Measurements from ENCODE around the gene AOC2.
"Not testable (repeated sequence)": the region's sequence is repeated elsewhere in the genome, so short reads cannot be mapped to it uniquely, and the experiment has no call there.

AOC2 gene

DNA sequence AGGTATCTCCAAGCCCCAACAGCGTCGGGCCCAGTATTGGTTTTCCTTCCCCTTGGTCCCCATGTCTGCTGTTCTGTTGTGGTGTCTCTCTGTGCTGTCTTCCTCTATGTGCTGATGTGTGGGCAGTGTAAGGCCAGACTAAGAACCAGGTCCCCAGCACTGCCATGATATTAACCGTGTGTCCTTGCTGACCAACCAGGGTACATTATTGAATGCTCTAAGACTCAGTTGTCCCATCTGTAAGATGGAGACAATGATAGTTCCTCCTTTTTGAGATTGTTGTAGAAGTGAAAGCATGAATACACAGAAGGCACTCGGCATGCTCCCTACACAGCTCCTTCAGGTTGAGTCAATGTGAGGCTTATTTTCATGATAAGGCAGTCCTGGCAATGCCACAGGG is 27.3 kb downstream of the AOC2 start:
- TF ChIP-seq FOXK2 (IDR thresholded peaks at IDR 0.05) = no peak
- no peak for TF ChIP-seq SP1 (IDR thresholded peaks at IDR 0.05)
- TF ChIP-seq ARNT (IDR thresholded peaks at IDR 0.05) = no peak
- TF ChIP-seq FOXM1 (IDR thresholded peaks at IDR 0.05; ENCODE audit: borderline replicate concordance) = no peak
- TF ChIP-seq, protein P1, sequence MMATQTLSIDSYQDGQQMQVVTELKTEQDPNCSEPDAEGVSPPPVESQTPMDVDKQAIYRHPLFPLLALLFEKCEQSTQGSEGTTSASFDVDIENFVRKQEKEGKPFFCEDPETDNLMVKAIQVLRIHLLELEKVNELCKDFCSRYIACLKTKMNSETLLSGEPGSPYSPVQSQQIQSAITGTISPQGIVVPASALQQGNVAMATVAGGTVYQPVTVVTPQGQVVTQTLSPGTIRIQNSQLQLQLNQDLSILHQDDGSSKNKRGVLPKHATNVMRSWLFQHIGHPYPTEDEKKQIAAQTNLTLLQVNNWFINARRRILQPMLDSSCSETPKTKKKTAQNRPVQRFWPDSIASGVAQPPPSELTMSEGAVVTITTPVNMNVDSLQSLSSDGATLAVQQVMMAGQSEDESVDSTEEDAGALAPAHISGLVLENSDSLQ (IDR thresholded peaks at IDR 0.05) = no peak
- TF ChIP-seq ZNF384 (IDR thresholded peaks at IDR 0.05) = no peak
- no peak for TF ChIP-seq TARDBP (IDR thresholded peaks at IDR 0.05)
- no peak for TF ChIP-seq HDGF (IDR thresholded peaks at IDR 0.05; ENCODE audit: borderline replicate concordance)
- no peak for TF ChIP-seq SUZ12 (IDR thresholded peaks at IDR 0.05)
- TF ChIP-seq BHLHE40 (IDR thresholded peaks at IDR 0.05; ENCODE audit: borderline replicate concordance) = no peak
- TF ChIP-seq L3MBTL2 (conservative IDR thresholded peaks at IDR 0.05) = no peak
- DNase-seq (ENCODE audit: extremely low spot score) = no peak
- CTCF ChIA-PET = no interaction called here
- POLR2A ChIA-PET = no interaction called here

DNA sequence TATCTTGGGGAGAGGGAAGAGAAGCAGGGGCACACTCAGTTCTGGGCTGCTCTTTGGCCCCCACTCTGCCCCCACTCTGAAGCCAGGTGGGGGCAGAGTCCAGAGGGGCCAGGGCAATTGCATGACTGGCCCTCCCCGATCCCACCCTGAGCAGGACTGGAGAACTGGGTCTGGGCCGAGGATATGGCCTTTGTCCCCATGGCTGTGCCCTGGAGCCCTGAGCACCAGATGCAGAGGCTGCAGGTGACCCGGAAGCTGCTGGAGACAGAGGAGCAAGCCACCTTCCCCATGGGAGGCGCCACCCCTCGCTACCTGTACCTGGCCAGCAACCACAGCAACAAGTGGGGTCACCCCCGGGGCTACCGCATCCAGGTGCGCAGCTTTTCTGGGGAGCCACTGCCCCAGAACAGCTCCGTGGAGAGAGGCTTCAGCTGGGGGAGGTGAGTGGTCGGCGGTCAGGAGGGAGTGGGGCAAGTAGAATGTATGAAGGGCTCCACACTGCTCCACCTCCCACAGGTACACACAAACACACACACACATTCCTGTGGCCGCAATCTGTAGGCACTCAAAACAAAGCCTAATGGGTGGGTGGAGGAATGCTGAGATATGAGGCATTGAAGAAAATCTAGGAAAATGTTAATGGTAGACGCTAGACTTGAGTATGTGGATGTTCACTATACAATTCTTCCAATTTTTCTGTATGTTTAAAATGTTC is 28.0 kb downstream of the AOC2 start:
- no peak for DNase-seq (ENCODE audit: extremely low spot score)
- TF ChIP-seq, protein P1 (IDR thresholded peaks at IDR 0.05) = no peak
- TF ChIP-seq FOXM1 (IDR thresholded peaks at IDR 0.05; ENCODE audit: borderline replicate concordance) (no peak), FOXK2 (IDR thresholded peaks at IDR 0.05) (no peak), LEF1 (IDR thresholded peaks at IDR 0.05; ENCODE audit: borderline replicate concordance) (no peak), SP1 (IDR thresholded peaks at IDR 0.05) (no peak), BHLHE40 (IDR thresholded peaks at IDR 0.05; ENCODE audit: borderline replicate concordance) (no peak), HDGF (IDR thresholded peaks at IDR 0.05; ENCODE audit: borderline replicate concordance) (no peak), TARDBP (IDR thresholded peaks at IDR 0.05) (no peak), L3MBTL2 (conservative IDR thresholded peaks at IDR 0.05) (no peak), CTBP1 (IDR thresholded peaks at IDR 0.05; ENCODE audit: borderline replicate concordance) (no peak), ZNF384 (IDR thresholded peaks at IDR 0.05) (no peak), ARNT (IDR thresholded peaks at IDR 0.05) (no peak), NFRKB (IDR thresholded peaks at IDR 0.05) (no peak)
- POLR2A ChIA-PET = no interaction called here
- CTCF ChIA-PET = no interaction called here

DNA sequence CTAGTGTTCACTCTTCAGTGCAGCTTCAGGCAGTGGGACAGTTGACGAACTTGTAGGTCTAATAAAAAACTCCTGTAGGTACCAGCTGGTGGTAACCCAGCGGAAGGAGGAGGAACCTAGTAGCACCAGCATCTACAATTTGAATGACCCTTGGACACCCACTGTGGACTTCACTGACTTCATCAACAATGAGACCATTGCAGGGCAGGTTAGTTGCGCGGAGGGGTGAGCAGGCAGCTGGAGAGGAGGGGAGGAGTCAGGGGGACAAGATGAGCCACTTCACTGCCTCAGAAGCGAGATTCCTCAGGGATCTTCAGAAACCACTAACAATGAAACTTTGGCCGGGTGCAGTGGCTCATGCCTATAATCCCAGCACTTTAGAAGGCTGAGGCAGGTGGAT is 28.9 kb downstream of the AOC2 start:
- ChIA-PET POLR2A (no interaction called here), CTCF (interaction anchor here (0.7 kb wide), 1 partner anchor 689 kb away, joined by 3 read pairs; no protein-coding TSS in a partner anchor)
- DNase-seq (ENCODE audit: extremely low spot score) = no peak
- TF ChIP-seq FOXM1 (IDR thresholded peaks at IDR 0.05; ENCODE audit: borderline replicate concordance) (no peak), BHLHE40 (IDR thresholded peaks at IDR 0.05; ENCODE audit: borderline replicate concordance) (no peak), CTBP1 (IDR thresholded peaks at IDR 0.05; ENCODE audit: borderline replicate concordance) (no peak), ARNT (IDR thresholded peaks at IDR 0.05) (no peak), FOXK2 (IDR thresholded peaks at IDR 0.05) (no peak), FOXA1 (IDR thresholded peaks at IDR 0.05) (no peak), L3MBTL2 (conservative IDR thresholded peaks at IDR 0.05) (no peak), ZNF384 (IDR thresholded peaks at IDR 0.05) (no peak), HDGF (IDR thresholded peaks at IDR 0.05; ENCODE audit: borderline replicate concordance) (no peak), SUZ12 (IDR thresholded peaks at IDR 0.05) (no peak), ELF4 (IDR thresholded peaks at IDR 0.05) (no peak), NFRKB (IDR thresholded peaks at IDR 0.05) (no peak), SP1 (IDR thresholded peaks at IDR 0.05) (no peak), LEF1 (IDR thresholded peaks at IDR 0.05; ENCODE audit: borderline replicate concordance) (no peak), TARDBP (IDR thresholded peaks at IDR 0.05) (no peak)
- TF ChIP-seq, protein P1 (IDR thresholded peaks at IDR 0.05) = no peak

DNA sequence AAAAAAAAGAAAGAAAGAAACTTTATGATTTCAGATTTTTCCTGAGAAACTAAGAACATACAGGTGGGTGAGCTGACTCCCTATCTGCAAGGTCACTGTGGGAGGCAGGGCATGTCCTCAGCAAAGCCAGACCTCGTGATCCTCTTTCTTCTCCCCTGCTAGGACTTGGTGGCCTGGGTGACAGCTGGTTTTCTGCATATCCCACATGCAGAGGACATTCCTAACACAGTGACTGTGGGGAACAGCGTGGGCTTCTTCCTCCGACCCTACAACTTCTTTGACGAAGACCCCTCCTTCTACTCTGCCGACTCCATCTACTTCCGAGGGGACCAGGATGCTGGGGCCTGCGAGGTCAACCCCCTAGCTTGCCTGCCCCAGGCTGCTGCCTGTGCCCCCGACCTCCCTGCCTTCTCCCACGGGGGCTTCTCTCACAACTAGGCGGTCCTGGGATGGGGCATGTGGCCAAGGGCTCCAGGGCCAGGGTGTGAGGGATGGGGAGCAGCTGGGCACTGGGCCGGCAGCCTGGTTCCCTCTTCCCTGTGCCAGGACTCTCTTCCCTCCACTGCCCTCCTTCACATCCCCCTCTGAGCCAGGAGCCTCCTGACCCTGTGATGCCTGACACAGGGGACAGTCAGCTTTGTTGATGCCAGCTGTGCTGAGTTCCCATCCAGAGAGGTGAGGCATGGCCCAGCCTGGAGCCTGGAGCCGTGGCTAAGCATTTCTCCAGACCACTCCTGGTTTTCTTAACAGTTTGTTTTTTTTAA is 29.7 kb downstream of the AOC2 start:
- CTCF ChIA-PET = interaction anchor here (0.7 kb wide), 1 partner anchor 688 kb away, joined by 3 read pairs; no protein-coding TSS in a partner anchor
- POLR2A ChIA-PET; DNase-seq (ENCODE audit: extremely low spot score): not testable (repeated sequence)

DNA sequence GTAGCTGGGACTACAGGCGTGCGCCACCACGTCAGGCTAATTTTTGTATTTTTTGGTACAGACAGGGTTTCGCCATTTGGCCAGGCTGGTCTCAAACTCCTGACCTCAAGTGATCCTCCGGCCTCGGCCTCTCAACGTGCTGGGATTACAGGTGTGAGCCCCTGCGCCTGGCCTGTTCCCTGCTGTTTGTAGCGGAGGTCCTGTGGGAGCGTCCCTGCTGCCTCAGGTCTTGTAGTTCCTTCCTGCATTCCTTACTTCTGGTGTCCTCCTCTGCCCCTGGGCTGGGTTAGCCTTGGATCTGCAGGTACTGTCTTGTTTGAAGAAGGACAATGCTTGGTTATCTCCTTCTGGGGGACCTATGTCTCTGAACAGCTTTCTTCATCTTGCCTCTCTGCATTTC is 32.7 kb downstream of the AOC2 start:
- POLR2A ChIA-PET = no interaction called here
- no peak for DNase-seq (ENCODE audit: extremely low spot score)
- CTCF ChIA-PET = no interaction called here
- TF ChIP-seq NFRKB (IDR thresholded peaks at IDR 0.05) (no peak), ELF4 (IDR thresholded peaks at IDR 0.05) (no peak), FOXM1 (IDR thresholded peaks at IDR 0.05; ENCODE audit: borderline replicate concordance) (no peak), L3MBTL2 (conservative IDR thresholded peaks at IDR 0.05) (no peak), FOXA1 (IDR thresholded peaks at IDR 0.05) (no peak), CTBP1 (IDR thresholded peaks at IDR 0.05; ENCODE audit: borderline replicate concordance) (no peak)

DNA sequence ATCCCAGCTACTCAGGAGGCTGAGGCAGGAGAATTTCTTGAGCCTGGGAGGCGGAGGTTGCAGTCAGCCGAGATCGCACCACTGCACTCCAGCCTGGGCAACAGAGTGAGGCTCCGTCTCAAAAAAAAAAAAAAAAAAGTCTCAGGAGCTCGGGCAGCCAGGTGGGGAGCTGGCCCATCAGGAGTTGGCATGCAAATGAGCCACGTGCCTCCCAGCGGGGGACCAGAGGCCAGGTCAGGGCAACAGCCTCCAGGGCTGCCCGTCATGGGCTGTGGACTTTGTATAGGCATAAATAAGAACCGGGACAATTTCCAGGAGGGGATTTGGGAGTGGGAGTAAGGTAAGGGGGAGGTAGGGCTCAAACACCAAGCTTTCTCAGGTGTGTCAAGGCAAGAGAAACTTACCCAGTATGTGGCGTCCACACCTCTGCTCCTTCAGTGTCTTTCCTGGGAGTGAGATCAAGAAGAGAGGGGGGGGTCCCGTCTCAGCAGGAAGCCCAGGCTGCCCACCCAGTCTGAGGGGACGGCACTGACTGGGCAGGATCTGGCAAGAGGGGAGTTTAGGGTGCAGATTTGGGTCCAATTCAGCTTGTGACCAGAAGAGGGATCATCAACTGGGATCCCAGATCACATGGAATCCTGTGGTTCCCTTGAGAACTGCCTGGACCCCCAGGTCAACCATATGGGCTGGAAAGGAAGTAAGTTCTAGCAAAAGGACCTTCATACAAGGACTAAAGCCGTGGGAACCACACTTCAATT is 33.9 kb downstream of the AOC2 start:
- ChIA-PET POLR2A (no interaction called here), CTCF (no interaction called here)
- DNase-seq (ENCODE audit: extremely low spot score) = no peak
- TF ChIP-seq ZNF384 (IDR thresholded peaks at IDR 0.05) (no peak), BHLHE40 (IDR thresholded peaks at IDR 0.05; ENCODE audit: borderline replicate concordance) (no peak), NFRKB (IDR thresholded peaks at IDR 0.05) (no peak), ELF4 (IDR thresholded peaks at IDR 0.05) (no peak), SUZ12 (IDR thresholded peaks at IDR 0.05) (no peak), L3MBTL2 (conservative IDR thresholded peaks at IDR 0.05) (no peak), LEF1 (IDR thresholded peaks at IDR 0.05; ENCODE audit: borderline replicate concordance) (no peak), FOXA1 (IDR thresholded peaks at IDR 0.05) (no peak), TARDBP (IDR thresholded peaks at IDR 0.05) (no peak), SP1 (IDR thresholded peaks at IDR 0.05) (no peak), HDGF (IDR thresholded peaks at IDR 0.05; ENCODE audit: borderline replicate concordance) (no peak), CTBP1 (IDR thresholded peaks at IDR 0.05; ENCODE audit: borderline replicate concordance) (no peak), FOXK2 (IDR thresholded peaks at IDR 0.05) (no peak), ARNT (IDR thresholded peaks at IDR 0.05) (no peak), FOXM1 (IDR thresholded peaks at IDR 0.05; ENCODE audit: borderline replicate concordance) (no peak)
- TF ChIP-seq, protein P1 (IDR thresholded peaks at IDR 0.05) = no peak

Measured in HEK293T (cell line).